HG02763 (cell line): ENCODE results near the gene GPR137B.
"Not testable (repeated sequence)": the region's sequence is repeated elsewhere in the genome, so short reads cannot be mapped to it uniquely, and the experiment has no call there.

Experiments used
- ATAC-seq: cut with Tn5 transposase; IDR thresholded peaks from one replicate; pipeline ENCODE4 v1.9.1; 2021; ENCODE audit warnings: mild to moderate bottlenecking, moderate library complexity; ENCODE audit not compliant: unreplicated experiment

Gene GPR137B

DNA sequence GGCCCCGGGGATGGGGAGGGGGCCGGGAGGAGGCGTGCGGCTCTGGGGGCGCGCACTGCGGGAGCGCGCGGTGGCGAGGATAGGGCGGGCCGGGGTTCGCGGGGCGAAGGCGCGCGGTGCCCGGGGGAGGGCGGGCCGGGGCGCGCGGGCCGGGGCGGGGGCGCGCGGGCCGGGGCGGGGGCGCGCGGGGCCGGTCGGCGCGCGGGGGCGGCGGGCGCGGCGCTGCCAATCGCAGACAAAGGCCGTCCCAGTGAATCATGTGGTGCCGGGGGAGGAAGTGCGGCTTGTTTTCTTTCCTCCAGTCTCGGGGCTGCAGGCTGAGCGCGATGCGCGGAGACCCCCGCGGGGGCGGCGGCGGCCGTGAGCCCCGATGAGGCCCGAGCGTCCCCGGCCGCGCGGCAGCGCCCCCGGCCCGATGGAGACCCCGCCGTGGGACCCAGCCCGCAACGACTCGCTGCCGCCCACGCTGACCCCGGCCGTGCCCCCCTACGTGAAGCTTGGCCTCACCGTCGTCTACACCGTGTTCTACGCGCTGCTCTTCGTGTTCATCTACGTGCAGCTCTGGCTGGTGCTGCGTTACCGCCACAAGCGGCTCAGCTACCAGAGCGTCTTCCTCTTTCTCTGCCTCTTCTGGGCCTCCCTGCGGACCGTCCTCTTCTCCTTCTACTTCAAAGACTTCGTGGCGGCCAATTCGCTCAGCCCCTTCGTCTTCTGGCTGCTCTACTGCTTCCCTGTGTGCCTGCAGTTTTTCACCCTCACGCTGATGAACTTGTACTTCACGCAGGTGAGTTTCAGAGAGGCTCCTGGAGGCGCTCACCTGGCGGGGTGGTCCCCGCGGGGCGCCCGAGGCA, at the start of gene GPR137B:
GPR137B (plus strand) TSS at position 287 of the 851 bp plus-strand sequence; CDS start at position 371, 84 bp downstream.
- ATAC-seq: peak; percentile 56

GRCh38 chr1:236092899-236093298, 49.4 kb upstream of the GPR137B start:
- ATAC-seq: no peak

DNA sequence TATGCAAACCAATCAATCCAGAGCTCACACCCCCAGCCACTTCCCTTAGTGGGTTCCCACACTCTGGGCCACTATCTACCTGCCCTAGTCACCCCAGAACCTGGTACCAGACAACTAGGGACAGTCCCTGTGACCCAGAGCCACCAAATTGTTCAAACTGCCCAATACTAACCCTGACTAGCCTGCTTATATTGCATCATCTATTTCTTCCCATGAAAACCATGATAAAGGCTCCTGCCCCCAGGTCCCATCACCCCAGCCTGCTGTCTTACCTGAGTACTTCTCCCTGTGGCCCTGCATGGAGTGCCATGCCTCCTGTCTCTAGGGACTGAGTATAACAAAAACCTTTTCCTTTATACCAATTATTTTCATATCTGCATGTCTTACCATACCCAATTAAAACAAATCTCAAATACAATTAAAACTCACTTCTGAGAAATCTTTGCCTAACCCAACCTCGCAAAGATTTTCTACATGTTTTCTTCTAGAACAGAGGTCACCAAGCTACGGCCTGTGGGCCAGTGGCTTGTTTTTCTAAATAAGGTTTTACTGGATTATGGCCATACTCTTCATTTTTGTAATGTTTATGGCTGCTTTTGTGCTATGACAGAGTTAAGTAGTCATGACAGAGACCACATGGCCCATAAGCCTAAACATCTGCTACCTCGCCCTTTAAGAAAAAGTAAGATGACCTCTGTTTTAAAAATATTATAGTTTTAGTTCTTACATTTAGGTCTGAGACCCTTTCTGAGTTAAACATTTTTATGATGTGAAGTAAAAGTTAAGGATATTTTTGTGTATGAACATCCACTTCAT, 46.4 kb upstream of the GPR137B start:
- no peak for ATAC-seq

DNA sequence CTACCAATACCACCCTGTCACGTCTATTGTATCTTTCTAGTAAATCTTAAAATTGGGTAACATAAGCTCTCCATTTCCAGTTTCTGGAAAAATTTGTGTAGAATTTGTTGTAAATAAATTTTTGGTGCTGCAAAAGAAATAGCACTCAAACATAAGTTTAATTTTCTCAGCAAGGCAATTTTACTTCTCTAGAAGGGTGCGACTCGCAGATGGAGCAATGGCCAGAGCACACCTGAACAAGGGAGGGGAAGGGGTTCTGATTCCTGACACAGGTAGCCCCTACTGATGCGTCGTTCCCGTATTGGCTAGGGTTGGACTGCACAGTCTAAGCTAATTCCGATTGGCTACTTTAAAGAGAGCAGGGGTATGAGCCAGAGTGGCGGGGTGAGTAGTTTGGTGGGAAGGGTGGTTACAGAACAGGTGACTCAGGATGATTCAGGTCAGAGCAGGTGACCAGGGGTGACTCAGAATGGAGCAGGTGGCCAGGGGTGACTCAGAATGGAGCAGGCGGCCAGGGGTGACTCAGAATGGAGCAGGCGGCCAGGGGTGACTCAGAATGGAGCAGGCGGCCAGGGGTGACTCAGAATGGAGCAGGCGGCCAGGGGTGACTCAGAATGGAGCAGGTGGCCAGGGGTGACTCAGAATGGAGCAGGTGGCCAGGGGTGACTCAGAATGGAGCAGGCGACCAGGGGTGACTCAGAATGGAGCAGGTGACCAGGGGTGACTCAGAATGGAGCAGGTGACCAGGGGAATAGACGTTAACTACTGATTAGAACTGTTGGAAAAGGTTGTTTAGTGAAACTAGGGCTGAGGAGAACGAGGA, 45.5 kb upstream of the GPR137B start:
- ATAC-seq: not testable (repeated sequence)

DNA sequence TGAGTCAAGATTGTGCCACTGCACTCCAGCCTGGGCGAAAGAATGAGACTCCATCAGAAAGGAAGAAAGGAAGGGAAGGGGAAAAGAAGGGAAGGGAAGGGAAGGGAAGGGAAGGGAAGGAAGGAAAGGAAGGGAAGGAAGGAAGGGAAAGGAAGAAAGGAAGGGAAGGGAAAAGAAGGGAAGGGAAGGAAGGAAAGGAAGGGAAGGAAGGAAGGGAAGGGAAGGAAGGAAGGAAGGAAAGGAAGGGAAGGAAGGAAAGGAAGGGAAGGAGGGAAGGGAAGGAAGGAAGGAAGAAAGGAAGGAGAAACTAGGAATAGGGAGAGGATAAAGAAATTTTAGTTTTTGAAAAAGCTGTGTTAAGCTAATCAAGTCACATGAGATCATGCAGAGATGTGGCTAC, 44.1 kb upstream of the GPR137B start:
- no peak for ATAC-seq

DNA sequence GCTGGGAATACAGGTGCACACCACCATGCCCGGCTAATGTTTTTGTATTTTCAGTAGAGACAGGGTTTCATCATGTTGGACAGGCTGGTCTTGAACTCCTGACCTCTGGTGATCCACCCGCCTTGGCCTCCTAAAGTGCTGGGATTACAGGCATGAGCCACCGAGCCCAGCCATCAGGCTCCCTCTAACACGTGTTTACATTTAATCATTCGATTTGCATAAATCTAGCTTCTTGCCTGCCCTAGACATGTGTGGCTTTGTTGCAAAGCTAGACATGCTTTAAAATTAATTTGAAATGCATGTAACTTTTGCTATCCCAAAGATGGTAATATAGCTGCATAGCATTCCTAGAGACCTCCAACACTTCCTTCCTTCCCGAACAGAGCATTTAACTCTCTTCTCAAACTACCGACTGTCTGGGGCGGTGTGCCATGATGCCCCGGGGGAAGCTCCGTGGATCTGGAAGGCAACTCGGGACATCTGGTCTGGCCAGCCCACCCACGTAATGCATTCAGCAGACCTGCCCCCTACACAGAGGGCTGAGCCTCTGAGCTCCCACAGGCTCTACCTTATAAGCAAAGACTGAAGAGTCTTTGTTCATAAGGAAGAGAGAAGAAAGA, 42.9 kb upstream of the GPR137B start:
- no peak for ATAC-seq

- ATAC-seq: no peak
Observed at GRCh38 chr1:236100799-236101198, 41.5 kb upstream of the GPR137B start.

GRCh38 chr1:236101233-236102200, 40.8 kb upstream of the GPR137B start:
- ATAC-seq: no peak

DNA sequence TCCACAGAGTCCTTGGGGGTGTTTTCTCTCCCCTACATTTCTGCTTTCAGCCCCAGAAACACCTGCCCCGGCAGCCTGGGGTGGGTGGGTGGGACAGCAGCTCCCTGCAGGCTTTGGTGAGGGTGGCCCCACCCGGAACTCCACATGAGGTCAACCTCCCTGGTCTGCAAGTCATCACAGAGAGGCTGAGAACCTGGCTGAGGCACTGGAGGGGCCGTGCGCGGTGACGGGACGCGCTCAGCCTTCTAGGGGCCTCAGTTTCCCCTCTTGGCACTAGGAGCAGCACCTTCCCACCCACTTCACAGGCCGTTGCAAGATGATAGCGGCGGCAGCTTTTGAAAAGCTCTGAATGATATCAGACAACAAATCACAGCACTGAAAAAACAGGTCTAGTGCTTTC, 39.7 kb upstream of the GPR137B start:
- ATAC-seq: no peak

GRCh38 chr1:236103059-236103458, 39.3 kb upstream of the GPR137B start:
- no peak for ATAC-seq

- no peak for ATAC-seq
Observed at GRCh38 chr1:236103646-236104218, 38.6 kb upstream of the GPR137B start.

- ATAC-seq: no peak
Observed at GRCh38 chr1:236107121-236107907, 35.0 kb upstream of the GPR137B start.

DNA sequence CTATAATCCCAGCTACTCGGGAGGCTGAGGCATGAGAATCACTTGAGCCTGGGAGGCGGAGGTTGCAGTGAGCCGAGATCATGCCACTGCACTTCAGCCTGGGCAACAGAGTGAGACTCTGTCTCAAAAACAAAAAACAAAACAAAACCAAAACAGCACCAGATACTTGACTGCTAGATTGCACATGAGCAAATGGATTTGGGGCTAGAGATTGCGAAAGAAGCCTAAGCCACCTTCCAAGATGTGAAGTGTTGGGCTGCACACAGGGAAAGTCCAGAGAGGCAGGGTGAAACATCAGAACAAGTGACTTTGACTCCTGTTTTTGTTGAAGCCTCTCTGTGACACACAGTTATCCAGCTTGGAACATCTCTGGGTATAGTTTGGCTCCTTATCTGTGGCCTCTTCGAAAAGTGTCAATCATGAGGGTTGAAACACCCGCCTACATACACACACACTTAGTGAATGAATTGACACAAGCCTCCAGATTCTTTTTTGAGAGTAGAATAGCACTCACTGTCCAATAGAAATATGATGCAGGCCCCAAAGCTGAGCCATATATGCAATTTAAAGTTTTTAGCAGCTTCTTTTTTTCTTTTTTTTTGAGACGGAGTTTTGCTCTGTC, 34.2 kb upstream of the GPR137B start:
- ATAC-seq: no peak

DNA sequence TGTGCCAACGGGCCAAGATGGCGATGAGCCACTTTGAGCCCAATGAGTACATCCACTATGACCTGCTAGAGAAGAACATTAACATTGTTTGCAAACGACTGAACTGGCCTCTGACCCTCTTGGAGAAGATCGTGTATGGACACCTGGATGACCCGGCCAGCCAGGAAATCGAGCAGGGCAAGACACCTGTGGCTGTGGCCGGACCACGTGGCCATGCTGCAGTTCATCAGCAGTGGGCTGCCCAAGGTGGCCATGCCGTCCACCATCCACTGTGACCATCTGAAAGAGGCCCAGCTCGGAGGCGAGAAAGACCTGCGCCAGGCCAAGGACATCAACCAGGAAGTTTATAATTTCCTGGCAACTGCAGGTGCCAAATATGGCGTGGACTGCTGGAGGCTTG, 32.2 kb upstream of the GPR137B start:
- no peak for ATAC-seq

DNA sequence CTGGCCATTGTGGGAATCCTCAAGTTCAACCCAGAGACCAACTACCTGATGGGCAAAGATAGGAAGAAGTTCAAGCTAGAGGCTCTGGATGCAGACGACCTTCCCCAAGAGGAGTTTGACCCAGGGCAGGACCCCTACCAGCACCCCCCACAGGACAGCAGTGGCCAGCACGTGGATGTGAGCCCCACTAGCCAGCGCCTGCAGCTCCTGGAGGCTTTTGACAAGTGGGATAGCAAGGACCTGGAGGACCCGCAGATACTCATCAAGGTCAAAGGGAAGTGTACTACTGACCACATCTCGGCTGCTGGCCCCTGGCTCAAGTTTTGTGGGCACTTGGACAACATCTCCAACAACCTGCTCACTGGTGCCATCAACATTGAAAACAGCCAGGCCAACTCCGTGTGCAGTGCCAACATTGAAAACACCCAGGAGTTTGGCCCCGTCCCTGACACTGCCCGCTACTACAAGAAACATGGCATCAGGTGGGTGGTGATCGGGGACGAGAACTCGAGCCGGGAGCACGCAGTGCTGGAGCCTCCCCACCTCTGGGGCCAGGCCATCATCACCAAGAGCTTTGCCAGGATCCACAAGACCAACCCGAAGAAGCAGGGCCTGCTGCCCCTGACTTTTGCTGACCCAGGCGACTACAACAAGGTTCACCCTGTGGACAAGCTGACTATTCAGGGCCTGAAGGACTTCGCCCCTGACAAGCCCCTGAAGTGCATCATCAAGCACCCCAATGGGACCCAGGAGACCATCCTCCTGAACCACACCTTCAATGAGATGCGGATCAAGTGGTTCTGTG, 30.6 kb upstream of the GPR137B start:
- no peak for ATAC-seq

DNA sequence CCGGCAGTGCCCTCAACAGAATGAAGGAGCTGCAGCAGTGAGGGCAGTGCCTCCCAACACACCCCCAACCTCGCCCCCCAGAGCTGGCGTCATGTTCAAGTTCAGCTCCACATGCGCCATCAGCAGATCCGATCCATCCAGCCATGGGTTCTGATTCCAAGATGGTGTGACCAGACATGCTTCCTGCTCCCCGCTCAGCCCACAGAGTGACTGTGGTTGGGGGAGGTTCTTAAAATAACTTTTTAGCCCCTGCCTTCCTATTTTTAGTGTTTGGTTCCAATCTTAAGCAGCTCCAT, 30.1 kb upstream of the GPR137B start:
- no peak for ATAC-seq

GRCh38 chr1:236113324-236114032, 28.9 kb upstream of the GPR137B start:
- ATAC-seq: no peak
